T-helper 22 cell (primary cell): ENCODE measurements around the gene DNAAF9.
A peak's percentile ranks its signal among the peaks of the same experiment; 100 is the strongest.
"Not testable (repeated sequence)": the region's sequence is repeated elsewhere in the genome, so short reads cannot be mapped to it uniquely, and the experiment has no call there.

Experiments
- DNase-seq: peaks from one replicate; pipeline ENCODE4 v3.0.0-alpha.2; 2020; ENCODE audit warnings: low read depth

DNAAF9 gene

DNA sequence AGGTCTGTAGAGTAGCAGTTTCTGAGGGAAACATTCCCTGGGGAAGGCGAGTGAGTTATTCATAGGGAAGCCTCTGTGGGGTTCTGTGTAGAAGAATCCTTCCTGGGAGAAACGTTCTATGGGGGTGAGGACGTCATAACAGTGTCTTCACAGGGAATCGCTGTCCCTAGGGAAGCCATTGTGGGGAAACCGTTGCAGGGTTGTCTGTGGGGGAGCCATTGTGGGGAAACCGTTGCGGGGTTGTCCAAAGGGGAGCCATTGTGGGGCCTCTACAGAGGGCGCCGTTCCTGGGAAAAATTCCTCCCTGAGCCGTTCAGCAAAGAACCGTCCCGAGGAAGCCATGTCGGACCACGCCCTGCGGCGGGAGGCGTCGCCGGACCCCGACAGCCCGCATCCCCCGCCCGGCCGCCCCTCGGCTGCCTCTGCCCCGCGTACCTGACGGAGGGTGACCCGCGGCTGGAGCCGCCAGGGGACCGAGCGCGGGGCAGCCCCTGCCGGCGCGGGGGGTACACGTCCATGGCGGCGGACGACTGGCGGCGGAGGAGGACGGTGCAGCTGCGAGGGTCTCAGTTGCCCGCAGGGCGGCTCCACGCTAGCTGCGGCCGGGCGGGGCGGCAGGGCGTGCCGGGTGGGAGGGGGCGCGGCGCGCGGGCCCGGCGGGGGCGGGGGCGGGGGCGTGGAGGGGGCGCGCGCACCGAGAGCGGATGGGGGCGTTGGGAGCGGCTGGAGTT, at the start of gene DNAAF9:
TSS of gene DNAAF9 (minus strand) at position 630 of the 731 bp plus-strand sequence. CDS start at position 518, 112 bp downstream.
- peak; percentile 62 for DNase-seq

DNA sequence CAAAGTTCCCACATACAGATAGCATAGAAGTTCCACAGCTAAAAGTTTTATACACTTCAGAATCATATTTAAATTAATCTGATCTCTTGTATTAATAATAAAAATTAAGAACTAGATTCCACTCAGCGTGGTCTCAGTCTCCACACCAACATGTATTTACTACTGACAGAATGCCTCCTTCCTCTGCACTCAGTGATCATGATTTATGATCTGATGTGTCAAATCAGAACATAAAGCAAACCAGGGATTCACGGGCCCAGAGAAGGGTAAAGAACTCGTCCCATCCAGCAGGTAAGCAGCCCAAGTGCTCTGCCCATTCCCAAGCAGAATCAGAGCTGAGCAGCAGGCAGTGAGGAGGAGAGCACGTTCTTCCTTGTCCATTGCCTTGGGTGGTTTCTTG, 49.2 kb upstream of the DNAAF9 start:
- no peak for DNase-seq

DNA sequence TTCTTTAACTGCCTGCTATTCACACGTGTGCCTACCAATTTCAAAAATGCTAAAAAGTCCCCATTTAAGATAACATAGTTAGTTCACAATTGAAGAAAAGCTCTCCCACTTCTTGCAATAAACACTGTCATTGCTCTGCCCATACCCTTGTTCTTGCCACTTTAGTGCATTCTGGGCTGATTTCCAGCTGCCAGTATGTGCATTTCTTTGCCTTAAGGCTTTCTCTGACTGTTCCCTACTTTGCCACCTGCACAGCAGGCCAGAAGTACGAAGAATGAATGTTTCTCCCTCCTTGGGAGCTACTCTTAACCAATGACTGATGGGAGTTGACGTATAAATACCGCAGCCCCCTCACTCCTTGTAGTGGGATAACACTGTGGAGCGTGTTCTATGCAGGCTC, 47.4 kb upstream of the DNAAF9 start:
- DNase-seq: no peak

DNA sequence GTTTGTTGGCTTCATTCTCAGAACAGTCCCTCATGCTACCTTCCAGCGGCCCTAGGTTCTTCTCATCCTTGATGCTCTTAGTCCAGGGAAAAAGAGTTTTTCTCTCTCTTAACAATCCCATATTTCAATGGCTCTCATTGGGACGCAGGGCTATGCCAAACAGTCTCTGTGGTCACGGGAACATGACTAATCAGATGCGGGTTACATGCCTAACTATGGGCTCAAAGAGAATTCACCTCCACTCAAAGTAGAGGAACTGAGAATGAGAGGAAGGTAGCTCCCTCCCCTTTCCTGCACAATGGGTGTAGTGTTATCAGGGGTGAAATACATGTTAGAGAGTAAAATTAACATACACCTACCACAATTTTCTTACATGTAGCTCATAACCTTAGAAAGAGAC, 45.2 kb upstream of the DNAAF9 start:
- no peak for DNase-seq

DNA sequence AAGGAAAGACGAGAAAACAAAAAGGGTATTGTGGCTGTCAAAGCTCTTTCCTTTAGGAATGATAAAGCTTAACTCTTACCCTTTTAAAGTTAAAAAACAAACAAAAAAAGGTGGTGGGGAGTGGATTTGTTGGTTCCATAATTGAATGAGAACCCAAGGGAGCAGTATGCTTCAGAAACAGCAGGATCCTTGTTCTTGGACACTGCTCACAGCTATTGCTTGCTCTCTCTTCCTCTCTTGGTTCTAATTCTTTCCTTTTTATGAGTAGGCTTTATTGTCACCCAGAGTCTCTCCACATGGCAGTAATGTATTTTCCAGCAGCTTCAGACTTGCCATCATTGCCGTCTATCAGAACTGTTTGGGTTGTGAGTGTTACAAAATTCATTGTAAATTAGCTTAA, 44.7 kb upstream of the DNAAF9 start:
- no peak for DNase-seq

DNA sequence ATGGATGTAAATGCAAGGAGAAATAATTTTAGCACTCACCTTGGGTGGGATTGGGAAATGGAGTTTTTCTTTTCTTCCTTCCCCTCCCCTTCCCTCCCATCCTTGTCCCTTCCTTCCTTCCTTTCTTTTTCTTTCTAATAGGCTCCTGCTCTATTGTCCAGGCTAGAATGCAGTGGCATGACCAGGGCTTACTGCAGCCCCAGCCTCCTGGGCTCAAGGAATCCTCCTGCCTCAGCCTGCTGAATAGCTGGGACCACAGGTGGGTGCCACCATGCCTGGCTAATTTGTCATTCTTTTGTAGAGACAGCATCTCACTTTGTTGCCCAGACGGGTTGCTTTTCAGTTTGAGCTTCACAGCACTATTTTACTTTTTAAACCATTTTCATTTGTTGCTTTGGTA, 41.9 kb upstream of the DNAAF9 start:
- no peak for DNase-seq

DNA sequence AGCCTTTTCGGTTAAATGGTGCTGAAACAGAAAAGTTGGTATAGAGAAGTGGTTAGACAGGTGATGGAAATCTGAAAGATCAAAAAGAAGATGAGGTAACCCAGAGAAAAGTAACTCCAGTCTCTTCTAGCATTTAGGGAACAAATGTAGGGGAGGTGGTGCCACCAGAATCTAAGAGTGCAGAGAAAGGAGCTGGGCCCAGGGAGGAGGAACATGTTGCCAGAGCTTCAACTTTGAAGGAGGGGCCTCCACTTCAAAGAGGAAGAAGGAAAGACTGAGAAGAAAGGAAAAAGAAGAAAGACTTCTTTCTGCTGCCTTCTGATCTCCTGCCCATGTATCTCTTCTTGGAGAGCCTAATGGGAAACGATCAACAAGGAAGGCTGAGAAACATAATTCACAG, 39.9 kb upstream of the DNAAF9 start:
- DNase-seq: no peak

DNA sequence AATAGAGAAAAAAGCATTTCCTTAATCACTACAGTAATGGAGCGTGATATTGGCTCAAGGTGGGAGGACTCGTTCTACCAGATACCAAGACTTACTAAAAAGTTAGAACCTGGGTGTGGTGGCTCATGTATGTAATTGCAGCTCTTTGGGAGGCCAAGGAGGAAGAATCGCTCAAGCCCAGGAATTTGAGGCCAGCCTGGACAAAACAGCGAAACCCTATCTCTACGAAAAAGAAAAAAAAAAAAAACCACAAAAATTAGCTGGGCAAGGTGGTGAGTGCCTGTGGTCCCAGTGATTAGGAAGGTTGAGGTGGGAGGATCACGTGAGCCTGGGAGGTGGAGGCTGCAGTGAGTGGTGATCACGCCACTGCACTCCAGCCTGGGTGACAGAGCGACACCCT, 39.3 kb upstream of the DNAAF9 start:
- DNase-seq: no peak

DNA sequence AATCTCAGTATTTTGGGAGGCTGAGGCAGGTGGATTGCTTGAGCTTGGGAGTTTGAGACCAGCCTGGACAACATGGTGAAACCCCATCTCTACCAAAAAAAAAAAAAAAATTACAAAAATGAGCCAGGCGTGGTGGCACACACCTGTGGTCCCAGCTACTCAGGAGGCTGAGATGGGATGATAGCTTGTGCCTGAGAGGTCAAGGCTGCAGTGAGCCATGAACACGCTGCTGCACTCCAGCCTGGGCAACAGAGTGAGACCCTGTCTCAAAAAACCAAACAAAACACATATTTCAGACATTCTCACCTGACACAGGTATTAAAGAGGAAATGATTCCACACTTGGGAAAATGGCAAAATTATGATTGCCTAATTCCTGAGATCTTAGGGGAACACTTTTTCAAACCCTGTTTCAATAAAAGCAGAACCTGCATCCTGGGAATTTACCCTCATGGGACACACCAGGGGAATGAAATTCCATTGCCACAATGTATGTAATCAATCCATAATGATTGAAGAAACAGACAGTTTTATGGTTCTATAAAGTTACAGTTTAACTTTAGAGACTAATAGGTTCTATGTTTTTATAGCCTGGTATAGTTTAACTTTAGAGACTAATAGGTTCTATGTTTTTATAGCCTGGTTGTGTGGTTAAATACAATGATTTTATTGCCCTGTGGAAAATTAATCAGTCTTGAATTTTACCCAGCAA, 29.6 kb upstream of the DNAAF9 start:
- no peak for DNase-seq

DNA sequence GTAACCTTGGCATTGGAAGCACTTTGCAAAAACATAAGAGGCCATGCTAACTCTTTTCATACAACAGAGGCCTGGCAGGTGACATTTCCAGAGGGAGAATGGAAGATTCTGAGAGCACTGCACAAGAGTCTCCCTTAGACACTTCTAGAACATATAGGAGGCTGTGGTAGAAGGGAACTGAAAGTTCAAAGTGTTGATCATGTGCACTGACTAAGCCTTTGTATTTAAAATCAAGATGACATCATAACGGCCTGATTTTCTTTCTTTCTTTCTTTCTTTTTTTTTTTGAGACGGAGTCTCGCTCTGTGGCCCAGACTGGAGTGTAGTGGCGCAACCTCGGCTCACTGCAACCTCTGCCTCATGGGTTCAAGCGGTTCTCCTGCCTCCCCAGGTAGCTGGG, 26.8 kb upstream of the DNAAF9 start:
- DNase-seq: no peak

DNA sequence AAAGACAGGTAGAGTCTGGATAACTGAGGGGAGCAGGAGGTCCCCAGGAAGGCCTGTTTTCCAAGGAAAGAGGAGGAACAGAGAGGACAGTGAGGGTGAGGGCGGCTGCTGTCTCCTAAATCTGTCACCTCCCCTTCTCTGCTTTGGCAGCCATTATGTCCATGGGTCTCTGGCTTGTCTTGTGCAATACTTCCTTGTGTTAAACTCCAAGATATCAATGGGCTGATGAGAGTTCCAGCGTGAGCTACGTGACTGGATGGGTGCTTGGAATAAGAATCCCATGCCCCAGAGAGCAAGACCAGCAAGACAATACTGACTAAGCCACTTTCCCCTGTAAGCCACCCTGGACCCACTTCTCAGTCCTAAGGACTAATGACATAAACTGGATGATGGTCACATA, 26.3 kb upstream of the DNAAF9 start:
- DNase-seq: no peak

DNA sequence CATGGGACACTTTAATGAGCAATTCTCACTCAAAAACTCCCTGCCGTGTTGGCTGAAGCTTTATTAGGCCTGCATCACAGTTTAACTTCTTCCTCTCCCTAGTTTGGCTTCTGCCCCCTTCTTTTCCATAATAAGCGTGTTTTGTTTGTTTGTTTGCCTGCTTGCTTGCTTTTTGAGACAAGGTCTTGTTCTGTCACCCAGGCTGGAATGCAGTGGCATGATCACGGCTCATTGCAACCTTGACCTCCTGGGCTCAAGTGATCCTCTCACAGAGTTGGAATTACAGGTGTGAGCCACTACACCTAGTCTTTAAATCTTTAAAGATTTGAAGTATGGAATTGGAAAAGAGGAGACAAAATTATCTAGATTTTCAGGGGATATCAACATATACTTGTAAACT, 25.4 kb upstream of the DNAAF9 start:
- DNase-seq: no peak

DNA sequence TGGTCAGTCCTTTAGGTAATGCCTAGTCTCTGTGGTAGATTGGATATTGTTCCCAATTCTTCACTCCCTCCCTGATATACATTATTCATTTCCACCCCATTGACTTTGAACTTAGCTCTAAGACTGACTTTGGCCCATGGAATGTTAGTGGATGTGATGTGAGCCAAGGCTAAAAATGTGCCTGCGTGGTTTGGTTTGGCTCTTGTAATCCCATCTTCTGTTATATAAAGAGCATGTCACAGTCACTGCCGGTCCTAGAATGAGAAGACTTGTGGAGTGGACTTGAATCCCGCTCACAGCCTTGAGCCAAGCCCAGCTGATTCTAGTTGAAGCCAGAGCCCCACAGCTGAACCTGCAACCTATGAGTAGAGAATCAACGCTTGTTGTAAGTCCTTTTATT, 23.6 kb upstream of the DNAAF9 start:
- no peak for DNase-seq

DNA sequence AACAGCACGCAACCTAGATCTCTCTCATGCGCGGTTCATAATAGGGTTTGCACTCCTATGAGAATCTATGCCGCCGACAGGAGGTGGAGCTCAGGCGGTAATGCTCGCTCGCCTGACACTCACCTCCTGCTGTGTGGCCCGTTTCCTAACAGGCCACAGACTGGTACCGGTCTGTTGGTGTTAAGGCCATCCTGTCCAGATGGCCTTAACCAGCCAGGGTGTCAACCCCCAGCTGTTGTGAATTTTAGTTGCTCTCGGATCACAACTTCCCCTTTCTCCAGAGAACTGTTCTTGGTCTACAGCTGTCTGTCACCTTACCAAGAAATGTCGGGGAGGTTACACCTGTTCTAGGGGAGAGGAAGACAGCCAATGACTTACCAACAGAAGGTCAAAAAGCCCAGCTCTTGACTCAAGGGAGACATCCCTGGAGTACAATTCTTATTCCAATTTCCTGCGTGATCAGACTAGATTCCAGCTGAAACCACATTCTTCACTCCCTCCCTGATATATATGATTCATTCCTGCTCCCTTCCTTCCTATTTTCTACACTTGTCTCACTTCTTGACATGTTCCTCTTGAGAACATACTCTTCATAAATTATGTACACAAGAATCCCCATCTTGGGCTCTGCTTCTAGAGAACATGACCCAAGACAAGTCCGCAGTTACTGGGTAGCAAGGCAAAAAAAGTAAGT, 23.1 kb upstream of the DNAAF9 start:
- DNase-seq: no peak

DNA sequence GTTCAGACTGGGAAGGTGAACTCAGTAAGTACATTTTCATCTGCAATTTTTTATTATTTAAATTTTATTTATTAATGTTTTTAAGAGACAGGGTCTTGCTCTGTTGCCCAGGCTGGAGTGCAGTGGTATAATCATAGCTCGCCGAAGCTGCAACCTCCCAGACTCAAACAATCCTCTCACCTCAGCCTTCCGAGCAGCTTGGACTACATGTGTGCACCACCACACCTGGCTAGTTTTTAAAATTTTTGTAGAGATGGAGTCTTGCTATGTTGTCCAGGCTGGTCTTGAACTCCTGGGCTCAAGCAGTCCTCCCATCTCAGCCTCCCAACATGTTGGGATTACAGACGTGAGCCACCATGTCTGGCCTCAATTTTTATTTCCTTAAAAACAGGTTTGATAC, 19.3 kb upstream of the DNAAF9 start:
- DNase-seq: not testable (repeated sequence)

DNA sequence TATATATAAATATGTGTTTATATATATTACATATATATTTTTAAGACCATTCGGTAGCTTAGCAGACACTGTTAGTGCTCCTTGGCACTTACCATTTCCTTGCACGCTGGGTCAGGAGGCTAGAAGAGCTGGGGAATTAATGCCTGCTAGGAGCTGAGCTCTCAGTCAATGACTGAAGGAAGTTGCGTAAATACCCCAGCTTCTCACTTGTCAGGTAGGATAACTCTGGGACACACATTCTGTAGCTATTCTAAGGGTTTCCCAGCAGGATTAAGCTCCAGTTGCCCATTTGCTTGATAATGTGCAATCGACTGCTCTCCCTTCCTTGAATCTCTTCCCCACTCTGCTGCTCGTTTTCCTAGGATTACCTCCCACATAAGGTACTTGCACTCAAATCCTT, 15.7 kb upstream of the DNAAF9 start:
- DNase-seq: no peak

DNA sequence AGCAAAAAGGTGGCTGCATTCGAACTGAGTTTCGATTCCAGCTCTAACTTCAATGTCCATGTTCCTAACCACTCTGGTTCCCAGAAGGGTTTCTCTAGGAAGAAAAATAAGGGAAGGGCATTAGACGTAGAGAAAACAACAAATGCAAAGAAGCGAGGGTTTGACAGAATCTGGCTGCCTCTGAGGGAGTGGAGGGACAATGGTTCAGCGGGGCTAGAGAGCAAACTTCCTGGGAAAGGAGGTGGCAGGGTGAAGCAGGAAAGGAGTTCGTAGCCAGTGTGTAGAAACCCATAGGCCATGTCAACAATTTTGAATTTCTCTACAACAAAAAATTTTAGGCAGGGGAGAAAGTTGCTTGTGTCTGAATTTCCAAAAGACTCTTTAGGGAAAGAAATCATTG, 14.5 kb upstream of the DNAAF9 start:
- DNase-seq: no peak

DNA sequence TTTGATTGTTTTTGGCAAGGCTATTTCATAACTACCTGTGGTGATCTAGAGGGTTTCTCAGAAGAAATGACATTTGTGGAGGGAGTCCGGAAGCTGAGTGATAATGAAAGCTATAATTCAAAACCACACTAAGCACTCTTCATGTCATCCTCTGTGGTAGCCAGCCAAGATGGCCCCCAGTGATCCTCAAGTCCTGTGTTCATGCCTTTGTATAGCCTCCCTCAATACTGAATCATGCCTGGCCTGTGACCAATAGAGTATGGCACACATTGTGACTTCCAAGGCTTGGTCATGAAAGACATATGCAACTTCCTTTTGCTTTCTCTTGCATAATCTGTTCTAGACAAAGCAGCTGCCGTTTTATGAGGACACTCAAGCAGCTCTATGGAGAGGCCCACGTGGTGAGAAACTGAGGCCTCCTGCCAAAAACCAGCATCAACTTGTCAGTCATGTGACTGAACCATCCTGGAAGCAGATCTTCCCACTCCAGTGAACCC, 12.8 kb upstream of the DNAAF9 start:
- peak; percentile 5 for DNase-seq

DNA sequence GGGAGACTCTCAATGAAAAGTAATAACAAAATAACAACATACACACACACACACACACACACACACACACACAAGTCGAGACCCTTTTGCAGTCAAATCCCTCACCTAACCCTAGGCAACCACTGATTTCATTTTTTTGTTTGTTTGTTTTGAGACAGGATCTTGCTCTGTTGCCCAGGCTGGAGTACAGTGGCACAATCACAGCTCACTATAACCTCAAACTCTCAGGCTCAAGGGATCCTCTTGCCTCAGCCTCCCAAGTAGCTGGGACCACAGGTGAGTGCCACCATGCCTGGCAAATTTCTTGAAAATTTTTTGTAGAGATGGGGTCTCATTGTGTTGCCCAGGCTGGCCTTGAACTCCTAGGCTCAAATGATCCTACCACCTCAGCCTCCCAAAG, 10.7 kb upstream of the DNAAF9 start:
- not testable (repeated sequence) for DNase-seq

DNA sequence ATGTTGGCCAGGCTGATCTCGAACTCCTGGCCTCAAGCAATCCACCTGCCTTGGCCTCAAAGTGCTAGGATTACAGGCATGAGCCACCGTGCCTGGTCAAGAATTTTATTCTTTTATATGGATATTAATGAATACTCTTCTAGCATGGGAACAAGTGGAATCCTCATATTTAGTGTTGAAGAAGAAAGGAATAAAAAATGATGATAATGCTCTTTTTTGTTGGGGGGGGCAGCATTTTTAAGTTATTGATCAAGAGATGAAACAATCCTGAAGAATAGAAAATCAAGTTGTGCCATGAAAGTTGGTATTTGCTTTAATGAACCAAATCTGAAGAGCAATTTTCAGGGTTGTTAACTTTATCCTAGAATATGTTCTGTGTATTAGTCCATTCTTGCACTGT, 6.7 kb upstream of the DNAAF9 start:
- DNase-seq: no peak

DNA sequence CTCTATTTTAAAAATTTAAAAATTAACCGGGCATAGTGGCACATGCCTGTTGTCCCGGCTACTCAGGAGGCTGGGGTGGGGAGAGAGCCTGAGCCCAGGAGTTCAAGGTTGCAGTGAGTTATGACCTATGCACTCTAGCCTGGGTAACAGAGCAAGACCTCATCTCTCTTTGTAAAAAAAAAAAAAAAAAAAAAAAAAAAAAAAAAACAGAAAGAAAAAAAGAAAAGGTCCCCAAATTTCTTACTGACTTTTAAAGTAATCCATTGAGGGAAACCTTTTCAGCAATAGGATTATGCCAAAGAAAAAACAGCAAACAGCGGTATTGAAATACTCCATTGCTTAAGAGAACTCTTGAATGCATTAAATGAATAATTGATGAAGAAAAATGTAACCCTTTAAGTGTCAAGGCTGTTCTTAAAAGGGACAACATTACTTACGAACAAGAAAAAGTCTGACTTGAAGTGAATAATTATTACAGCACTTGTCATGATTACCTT, 6.0 kb upstream of the DNAAF9 start:
- DNase-seq: no peak

DNA sequence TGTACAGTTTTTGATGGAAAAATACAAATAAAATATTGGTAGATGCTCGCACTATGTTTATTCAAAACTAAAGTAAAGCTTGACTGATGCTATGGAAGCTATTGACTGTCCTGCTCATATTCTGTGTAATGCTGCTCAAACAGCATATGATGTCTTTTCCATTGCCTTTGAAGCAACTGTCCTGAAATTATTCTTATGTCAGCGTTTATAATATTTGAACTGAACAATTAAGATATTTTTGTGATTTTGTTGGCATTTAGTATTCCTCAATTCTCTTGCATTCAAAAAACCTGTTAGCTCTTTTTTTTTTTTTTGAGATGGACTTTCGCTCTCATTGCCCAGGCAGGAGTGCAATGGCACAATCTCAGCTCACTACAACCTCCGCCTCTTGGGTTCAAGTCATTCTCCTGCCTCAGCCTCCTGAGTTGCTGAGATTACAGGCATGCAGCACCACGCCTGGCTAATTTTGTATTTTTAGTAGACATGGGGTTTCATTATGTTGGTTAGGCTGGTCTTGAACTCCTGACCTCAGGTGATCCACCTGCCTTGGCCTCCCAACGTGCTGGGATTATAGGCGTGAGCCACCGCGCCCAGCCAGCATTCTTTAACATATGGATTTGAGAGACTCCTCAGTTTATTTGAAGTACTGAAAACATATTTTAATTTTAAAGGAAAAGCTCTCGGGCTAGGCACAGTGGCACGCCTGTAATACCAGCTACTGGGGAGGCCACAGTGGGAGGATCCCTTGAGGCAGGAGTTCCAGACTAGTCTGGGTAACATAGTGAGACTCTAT, 5.3 kb upstream of the DNAAF9 start:
- DNase-seq: no peak
